Activated CD4-positive, CD25-positive, alpha-beta regulatory T cell treated with anti-CD3 and anti-CD28 coated beads, Interleukin-2, amount 50 U/mL, for 24 hours (primary cell): ENCODE data around the gene KIRREL3.

Source experiments
- ATAC-seq, 2 donors: fragments of 150-1000 bp; cut with Tn5 transposase; one replicate each; pipeline ENCODE4 v1.10.0; 2021; ENCODE audit warnings: mild to moderate bottlenecking in 1 of 2, moderate library complexity in 1 of 2

Gene KIRREL3

GRCh38 chr11:126479178-126479930 is 521.2 kb downstream of the KIRREL3 start:
- no peak for ATAC-seq

- ATAC-seq = no peak
Observed at GRCh38 chr11:126478466-126478865, 522.1 kb downstream of the KIRREL3 start.

GRCh38 chr11:126477535-126478305 is 522.9 kb downstream of the KIRREL3 start:
- peak; percentile 21 to 44 for ATAC-seq

GRCh38 chr11:126476977-126477376 is 523.6 kb downstream of the KIRREL3 start:
- ATAC-seq = no peak

GRCh38 chr11:126476266-126476924 is 524.2 kb downstream of the KIRREL3 start:
- ATAC-seq = no peak

GRCh38 chr11:126475014-126475991 is 525.3 kb downstream of the KIRREL3 start:
- ATAC-seq = no peak

GRCh38 chr11:126474220-126474619 is 526.4 kb downstream of the KIRREL3 start:
- ATAC-seq = no peak

GRCh38 chr11:126473269-126473668 is 527.3 kb downstream of the KIRREL3 start:
- no peak for ATAC-seq

- no peak for ATAC-seq
Observed at GRCh38 chr11:126469311-126469710, 531.3 kb downstream of the KIRREL3 start.

- no peak for ATAC-seq
Observed at GRCh38 chr11:126468102-126468521, 532.5 kb downstream of the KIRREL3 start.

GRCh38 chr11:126467471-126467870 is 533.1 kb downstream of the KIRREL3 start:
- no peak for ATAC-seq

- ATAC-seq = no peak
Observed at GRCh38 chr11:126467046-126467370, 533.6 kb downstream of the KIRREL3 start.

- no peak for ATAC-seq
Observed at GRCh38 chr11:126466236-126467045, 534.1 kb downstream of the KIRREL3 start.

- peak; percentile 60 to 71 for ATAC-seq
Observed at GRCh38 chr11:126465573-126466188, 534.9 kb downstream of the KIRREL3 start.

- no peak for ATAC-seq
Observed at GRCh38 chr11:126464796-126465195, 535.8 kb downstream of the KIRREL3 start.

- no peak for ATAC-seq
Observed at GRCh38 chr11:126462422-126462821, 538.1 kb downstream of the KIRREL3 start.

- no peak for ATAC-seq
Observed at GRCh38 chr11:126461996-126462395, 538.6 kb downstream of the KIRREL3 start.

GRCh38 chr11:126461096-126461440 is 539.5 kb downstream of the KIRREL3 start:
- ATAC-seq = no peak

- no peak for ATAC-seq
Observed at GRCh38 chr11:126460417-126461095, 540.0 kb downstream of the KIRREL3 start.

GRCh38 chr11:126459691-126460281 is 540.8 kb downstream of the KIRREL3 start:
- ATAC-seq = no peak
